Measurements from ENCODE around the gene CCNH.

DNA sequence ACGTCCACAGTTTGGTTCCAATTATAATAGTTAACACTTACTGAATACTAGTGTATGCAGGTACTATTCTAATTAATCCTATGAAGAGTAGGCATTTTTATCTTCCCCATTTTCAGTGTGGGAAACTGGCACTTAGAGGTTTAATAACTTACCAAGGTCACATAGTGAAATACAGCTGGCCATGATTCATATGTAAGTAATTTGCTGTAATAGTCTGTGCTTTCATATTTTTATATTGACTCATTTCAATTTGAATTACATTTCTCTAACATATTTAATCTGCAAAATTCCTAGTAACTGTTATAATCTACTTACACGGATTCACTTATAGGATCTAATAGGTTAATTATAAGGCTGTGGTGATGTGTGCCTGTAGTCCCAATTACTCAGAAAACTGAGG is 19.4 kb downstream of the CCNH start:
- TF ChIP-seq SREBF2 (IDR thresholded peaks at IDR 0.05), result no peak
- no peak for TF ChIP-seq JUN (IDR thresholded peaks at IDR 0.05)
- TF ChIP-seq POLR2A (IDR thresholded peaks at IDR 0.05; ENCODE audit: low read length), result no peak
- TF ChIP-seq, protein P1, sequence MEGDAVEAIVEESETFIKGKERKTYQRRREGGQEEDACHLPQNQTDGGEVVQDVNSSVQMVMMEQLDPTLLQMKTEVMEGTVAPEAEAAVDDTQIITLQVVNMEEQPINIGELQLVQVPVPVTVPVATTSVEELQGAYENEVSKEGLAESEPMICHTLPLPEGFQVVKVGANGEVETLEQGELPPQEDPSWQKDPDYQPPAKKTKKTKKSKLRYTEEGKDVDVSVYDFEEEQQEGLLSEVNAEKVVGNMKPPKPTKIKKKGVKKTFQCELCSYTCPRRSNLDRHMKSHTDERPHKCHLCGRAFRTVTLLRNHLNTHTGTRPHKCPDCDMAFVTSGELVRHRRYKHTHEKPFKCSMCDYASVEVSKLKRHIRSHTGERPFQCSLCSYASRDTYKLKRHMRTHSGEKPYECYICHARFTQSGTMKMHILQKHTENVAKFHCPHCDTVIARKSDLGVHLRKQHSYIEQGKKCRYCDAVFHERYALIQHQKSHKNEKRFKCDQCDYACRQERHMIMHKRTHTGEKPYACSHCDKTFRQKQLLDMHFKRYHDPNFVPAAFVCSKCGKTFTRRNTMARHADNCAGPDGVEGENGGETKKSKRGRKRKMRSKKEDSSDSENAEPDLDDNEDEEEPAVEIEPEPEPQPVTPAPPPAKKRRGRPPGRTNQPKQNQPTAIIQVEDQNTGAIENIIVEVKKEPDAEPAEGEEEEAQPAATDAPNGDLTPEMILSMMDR (IDR thresholded peaks at IDR 0.05), result no peak
- no peak for TF ChIP-seq SMC3 (IDR thresholded peaks at IDR 0.05)
- TF ChIP-seq RAD21 (conservative IDR thresholded peaks at IDR 0.05 in 1 of 2, IDR thresholded peaks at IDR 0.05 in 1 of 2), result no peak
- TF ChIP-seq, protein P2, sequence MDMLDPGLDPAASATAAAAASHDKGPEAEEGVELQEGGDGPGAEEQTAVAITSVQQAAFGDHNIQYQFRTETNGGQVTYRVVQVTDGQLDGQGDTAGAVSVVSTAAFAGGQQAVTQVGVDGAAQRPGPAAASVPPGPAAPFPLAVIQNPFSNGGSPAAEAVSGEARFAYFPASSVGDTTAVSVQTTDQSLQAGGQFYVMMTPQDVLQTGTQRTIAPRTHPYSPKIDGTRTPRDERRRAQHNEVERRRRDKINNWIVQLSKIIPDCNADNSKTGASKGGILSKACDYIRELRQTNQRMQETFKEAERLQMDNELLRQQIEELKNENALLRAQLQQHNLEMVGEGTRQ (IDR thresholded peaks at IDR 0.05), result no peak
- no peak for TF ChIP-seq EHMT2 (IDR thresholded peaks at IDR 0.05; ENCODE audit: low read depth)
- TF ChIP-seq, protein P3, sequence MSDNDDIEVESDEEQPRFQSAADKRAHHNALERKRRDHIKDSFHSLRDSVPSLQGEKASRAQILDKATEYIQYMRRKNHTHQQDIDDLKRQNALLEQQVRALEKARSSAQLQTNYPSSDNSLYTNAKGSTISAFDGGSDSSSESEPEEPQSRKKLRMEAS (IDR thresholded peaks at IDR 0.05), result no peak
